Measurements from ENCODE around the gene ABCC5. TPM values are rescaled to one million over a fixed set of nuclear protein-coding genes. Genes with fewer than 3 reads are reported as not detected.
A peak's percentile ranks its signal among the peaks of the same experiment; 100 is the strongest.

Gene ABCC5
- total RNA-seq, 1 donor from 2014 or later = 19.1 TPM

DNA sequence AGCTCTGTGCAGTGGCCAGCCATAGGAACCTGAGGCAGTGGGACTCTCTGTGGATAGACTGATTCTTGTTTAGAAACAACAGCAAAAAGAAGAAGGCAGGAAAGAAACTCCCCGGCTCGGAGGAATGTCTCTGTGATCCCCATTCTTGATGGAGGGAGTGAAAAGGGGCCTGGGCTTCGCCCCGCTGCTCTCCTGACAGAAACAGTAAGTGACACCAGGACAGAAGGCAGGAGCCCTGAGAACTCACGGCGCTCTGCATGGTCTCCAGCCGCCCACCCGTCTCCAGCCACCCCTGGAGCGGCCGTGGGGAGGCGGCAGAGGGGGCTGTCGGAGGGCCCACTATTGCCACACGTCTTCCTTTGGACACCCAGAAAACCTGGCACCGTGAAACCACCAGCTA, 97.3 kb downstream of the ABCC5 start:
- DNase-seq = no peak

GRCh38 chr3:183918178-183918577, 99.5 kb downstream of the ABCC5 start:
- DNase-seq = no peak

DNA sequence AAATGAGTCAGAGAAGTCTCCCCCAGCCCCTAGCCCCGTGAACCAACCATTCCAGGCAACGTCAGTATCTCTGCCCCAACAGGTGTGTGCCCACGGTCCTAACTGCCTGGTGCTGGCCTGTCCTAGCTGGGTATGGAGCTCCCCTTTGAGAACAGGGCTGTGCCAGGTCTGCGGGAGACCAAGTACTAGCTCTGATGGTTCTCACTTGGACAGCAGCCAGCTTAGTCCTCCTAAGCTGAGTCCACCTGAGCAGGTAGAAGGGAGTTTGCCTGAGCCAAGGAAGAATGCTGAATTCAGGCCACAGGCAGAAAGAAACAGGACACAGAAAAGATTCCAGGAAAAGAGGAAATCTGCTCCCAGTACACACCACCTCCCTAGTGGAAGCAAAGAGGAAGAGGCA, 99.9 kb downstream of the ABCC5 start:
- no peak for DNase-seq

DNA sequence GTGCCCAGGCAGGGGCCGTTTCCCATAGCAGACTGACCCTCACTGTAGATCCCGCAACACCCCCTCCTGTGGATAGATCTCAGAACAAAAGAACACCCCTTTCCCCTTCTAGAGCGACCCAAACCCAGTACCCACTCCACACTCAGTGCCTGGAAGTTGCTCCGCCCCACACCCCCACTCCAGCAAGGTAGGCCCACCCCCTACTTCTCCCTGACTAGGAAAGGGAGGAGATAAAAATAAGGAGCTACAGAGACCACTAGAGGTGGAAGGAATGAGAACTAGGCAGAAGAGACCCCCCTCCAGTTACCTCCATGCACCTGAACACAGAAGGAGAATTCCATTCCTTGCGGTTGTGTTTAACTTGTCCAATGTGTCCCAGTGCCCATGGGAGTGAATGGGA, 102.8 kb downstream of the ABCC5 start:
- DNase-seq = no peak

DNA sequence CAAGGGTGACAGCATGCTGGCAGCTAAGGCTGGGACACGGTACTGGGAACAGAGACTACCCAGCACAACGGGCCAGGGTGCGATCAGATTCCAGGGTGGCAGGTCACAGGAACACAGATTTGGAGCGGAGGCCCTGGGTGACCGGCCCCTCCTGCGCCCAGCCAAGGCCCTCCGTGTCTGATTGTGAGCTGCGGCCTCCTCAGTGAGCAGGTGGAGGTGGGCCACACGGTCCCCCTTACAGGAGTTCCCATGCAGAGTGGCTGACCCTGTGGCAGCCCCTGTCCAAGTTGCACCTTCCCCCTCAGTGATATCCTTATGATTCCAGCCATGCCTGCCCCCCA, 104.1 kb downstream of the ABCC5 start:
- no peak for DNase-seq

DNA sequence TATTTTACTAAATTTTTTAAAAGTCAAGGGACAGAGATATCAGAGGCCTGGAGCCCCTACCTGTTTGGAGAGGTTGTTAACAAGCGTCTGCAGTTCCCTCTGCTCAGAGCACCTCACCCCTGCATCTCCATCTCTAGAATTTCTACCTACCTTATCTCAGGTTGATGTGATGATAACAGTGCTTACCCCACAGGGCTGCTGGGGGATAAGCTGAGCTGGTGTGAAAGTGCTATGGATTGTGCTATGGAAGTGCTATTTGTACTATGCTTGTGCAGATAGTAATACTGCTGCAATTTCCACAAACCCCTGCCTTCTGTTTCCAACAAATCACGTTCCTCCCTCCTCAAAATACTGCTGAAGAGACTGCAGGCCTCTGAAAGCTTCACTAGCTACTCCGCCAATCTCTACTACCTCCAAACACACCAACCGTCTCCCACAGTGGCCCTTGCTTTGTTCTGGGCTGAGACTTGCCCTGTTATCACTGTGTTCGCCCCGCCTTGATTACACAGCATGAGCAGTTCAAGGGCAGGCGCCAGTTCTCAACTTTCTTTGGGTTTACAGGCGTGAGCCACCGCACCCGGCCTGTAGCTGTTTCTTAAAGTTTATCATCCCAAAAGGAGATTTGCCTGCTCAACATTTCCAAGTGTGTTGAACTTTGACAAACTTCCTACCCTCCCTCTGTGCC, 104.6 kb downstream of the ABCC5 start:
- no peak for DNase-seq

GRCh38 chr3:183911763-183912506, 105.7 kb downstream of the ABCC5 start:
- no peak for DNase-seq

DNA sequence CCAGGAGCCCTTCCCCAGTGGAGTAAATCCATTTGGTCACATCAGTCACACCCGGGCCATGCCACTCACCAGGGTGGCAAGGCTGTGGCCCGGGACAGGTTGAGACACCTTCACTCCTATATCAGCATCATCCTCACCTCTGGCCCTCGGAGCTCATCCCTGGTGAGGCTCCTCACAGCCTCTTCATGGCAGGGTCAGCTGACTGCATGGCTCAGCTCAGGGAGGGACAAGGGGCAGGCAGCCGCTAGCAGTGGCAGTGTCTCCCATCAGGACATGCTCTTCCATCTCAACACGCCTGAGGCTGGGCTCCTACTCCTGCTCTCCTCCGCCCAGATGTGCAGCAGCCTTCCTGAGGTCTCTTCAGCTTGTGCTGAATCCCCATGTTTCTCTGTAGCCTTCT, 106.6 kb downstream of the ABCC5 start:
- no peak for DNase-seq

DNA sequence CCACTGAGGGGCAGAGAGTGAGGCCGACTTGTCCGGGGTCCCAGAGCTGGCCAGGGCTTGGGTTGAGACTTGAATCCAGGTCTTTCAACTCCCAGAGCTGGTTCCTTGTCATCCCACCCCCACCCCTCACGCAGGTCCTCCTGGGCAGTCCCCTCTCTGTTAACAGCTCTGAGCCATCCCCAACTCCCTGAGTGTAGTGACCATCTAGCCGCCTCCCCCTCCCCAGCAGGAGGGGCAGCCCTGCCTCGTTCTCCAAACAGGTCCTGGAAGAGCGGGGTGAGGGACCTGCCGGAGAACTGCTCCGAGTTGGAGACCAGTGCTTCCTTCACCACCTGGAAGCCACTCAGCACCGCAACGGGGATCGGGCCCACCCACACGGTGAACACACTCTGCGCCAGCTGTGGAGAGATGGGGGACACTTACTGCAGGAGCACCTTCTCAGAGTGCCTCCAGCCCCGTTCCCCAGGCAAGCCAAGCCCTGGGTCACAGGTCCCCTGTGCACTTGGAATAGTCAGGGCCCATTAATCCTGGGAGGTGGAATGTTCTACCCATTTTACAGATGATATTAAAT, 108.6 kb downstream of the ABCC5 start:
- DNase-seq = no peak

- DNase-seq = no peak
These were observed 109.8 kb downstream of the ABCC5 start for GRCh38 chr3:183907911-183908331.

DNA sequence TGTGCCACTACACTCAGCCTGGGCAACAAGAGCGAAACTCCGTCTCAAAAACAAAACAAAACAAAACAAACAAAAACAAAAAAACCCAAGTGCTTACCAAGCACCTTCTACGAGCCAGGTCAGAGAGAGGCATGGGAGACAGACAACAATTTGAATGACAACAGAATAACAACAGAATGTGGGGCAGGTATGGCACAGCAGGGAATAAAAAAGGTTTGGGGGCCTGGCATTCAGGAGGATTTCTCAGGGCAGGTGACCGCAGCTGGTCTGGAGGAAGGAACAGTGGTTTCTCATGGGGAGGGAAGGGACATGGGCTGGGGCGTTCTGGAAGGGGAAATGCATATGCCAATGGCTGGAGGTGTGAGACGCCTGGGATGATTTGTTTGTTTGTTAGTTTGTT, 110.5 kb downstream of the ABCC5 start:
- DNase-seq = no peak

DNA sequence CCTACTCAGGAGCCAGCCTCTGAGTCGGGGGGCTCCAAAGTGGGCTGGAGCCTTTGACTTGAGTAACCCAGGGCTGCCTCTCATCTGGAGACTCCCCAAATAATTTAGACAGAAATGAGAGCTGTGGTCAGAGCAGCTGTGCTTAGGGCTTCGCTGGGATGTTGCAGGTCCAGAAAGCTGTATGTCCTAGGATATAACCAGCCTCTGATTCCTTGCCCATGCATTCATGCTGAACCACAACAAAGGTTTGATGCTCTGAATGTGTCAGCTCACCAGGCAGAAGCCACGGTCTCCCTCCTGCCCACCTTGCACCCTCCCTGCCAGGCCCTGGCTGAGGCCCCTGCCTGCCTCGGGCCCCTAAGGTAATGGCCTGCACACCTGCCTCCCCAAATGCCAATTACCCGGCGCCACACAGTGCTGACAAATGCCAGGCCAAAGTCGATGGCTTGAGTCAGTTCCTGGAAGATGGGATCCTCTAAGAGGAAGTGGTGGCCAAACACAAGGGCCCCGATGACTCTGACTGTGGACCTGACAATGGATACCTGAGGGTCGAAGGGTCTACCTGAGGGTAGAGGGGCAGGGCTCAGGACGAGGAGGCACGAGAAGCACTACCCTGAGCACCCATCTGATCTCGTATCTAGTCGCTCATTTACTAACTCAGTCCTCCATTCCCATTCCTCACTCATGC, 111.3 kb downstream of the ABCC5 start:
- DNase-seq = no peak

DNA sequence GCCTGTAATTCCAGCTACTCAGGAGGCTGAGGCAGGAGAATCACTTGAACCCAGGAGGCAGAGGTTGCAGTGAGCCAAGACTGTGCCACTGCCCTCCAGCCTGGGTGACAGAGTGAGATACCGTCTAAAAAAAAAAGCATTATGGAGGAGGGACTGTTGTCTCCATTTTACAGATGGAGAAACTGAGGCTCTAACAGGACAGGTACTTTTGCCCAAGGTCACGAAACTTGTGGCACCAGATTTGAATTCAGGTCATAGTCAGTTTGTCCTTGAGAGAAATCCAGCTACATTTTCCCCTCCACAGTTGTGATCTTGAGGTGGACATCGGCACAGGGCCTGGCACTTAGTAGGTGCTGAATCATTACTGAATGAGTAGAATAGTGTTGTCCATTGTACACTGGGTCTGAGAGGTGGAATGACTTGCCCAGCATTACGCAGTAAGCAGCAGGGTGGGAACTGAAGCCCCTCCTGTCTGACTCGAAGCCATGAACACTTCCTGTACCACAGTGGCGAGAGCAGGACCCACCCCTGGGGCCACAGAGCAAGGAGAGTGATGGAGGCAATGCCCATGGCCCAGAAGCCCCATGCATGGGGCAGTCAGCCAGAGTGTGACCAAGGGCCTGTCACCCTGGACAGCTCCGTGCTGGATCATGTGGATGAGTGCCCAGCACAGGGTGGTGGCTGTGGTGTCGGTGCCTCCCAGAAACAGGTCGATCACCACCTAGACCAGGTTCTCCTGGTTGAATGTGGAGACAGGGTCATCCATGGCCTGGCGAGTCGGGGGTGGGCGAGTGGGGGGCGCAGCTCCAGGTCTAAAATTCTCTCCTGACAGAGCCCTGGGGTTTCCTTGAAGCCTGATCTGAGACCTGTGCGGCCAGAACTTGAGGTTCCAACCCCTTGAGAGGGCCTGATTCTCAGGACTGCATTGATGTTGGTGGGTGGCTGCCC, 112.6 kb downstream of the ABCC5 start:
- no peak for DNase-seq

- DNase-seq = no peak
These were observed 119.7 kb downstream of the ABCC5 start for GRCh38 chr3:183898028-183898431.

DNA sequence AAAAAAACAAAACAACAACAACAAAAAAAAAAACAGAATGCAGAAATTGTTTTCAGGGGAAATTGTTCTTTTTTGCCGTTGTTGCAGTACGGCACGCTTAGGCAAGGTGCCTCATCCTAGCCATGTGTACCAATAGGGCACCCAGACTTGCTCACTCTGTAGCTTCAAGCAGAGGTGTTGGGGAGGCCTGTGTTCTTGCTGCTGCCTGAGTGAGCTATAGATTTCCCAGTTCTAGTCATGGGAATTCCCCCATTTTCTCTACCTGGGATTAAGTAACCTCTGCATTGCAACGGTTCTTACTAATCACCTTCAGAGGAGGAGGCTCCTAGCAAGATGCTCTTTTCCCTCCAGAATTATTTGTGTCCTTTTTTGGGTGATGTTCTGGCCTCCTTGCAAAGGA, 120.1 kb downstream of the ABCC5 start:
- no peak for DNase-seq

- DNase-seq = no peak
These were observed 121.1 kb downstream of the ABCC5 start for GRCh38 chr3:183896610-183897009.

DNA sequence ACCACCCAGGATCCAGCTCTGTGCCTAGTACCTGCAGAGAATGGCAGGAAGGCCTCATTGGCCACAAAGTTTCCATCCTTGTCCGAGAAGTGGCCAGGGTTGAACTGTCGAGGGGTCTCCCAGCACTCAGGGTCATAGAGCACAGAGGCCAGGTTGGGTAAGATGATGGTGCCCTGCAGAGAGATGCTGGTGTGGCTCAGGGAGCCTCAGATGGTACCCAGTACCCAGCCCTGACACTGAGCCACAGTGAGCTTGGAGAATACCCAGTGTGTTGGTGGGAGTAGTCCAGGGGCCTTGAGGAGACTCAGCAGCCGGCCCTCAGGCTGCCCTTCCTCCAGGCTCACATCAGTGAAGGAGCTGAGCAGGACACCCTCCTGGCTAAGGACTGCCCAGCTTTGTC, 121.5 kb downstream of the ABCC5 start:
- no peak for DNase-seq

GRCh38 chr3:183895774-183896173, 121.9 kb downstream of the ABCC5 start:
- DNase-seq = no peak

- peak; percentile 69 for DNase-seq
These were observed 122.4 kb downstream of the ABCC5 start for GRCh38 chr3:183895296-183895695.

- DNase-seq = peak; percentile 26
These were observed 125.0 kb downstream of the ABCC5 start for GRCh38 chr3:183892610-183893214.

DNA sequence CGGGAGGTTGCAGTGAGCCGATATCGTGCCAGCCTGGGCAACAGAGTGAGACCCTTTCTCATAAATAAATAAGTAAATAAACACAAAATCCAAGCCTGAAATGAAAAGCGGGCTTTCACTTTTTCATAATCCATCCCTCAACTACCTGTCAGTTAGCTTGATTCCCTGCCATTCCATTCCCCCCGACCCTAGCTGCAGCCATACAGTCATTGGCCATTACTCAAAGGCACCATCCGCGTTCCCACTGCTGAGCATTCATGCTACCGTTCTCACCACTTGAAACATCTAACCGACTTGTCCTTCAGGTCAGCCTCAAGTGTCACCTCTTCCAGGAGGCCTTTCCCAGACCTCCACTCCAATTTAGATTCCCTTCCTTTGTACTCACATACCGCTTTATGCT, 131.9 kb downstream of the ABCC5 start:
- no peak for DNase-seq
